ENCODE measurements around the gene FAM13A. TPM values are rescaled to one million over a fixed set of nuclear protein-coding genes. Genes with fewer than 3 reads are reported as not detected.
A peak's percentile ranks its signal among the peaks of the same experiment; 100 is the strongest.

The FAM13A gene
- total and polyA plus RNA-seq, 2 of the 8 experiments (the other 6 are each of a cell fraction or from before 2014, with no cell fraction given), result 7.1 to 16.5 TPM

DNA sequence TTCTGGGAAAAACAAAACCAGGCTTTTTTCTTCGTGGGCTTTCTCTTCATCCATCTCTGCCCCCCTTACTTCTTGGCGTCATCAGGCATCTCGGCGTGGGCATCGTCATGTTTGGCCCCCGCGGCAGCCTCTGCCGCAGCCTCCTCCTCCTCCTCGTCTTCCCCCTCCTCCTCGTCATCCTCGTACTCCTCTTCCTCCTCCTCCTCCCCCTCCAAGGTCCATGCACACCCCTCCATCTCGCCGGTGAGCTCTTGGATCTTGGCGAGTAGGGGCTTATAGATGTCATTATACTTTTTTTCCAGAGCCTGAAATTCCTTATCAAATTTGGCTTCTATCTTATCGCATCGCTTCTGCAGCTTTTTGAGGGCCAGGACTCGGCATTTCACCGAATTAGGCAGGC, 359.8 kb downstream of the FAM13A start:
- H3K79me2 ChIP-seq (ENCODE audit: control insufficient read depth in 1 of 2, insufficient read depth in 2 of 2, low read length in 2 of 2), result no peaks in the 10 kb centered on the region
- H3K23me2 ChIP-seq (ENCODE audit: low read depth, low read length), result peaks cover 3% of the 10 kb centered on the region; the same call in 1 of the 2 replicates
- H4K20me1 ChIP-seq (replicated peaks in 1 of 2; ENCODE audit: control insufficient read depth in 1 of 2, insufficient read depth in 2 of 2, low read length in 2 of 2), result no peaks in the 10 kb centered on the region
- peaks cover 0 to 4% (median 1%) of the 10 kb centered on the region in 4 experiments; a peak in 3 of 7 replicates for H3K27me3 ChIP-seq (replicated peaks in 1 of 4; ENCODE audit: control insufficient read depth in 3 of 4, extremely low read depth in 1 of 4, insufficient read depth in 3 of 4, low read length in 3 of 4)
- peak overlapping the region; percentile 65 to 66 for H3K4me2 ChIP-seq (ENCODE audit: insufficient read depth in 1 of 2, low read depth in 2 of 2, low read length in 2 of 2)
- no peak overlapping the region for H3K23ac ChIP-seq (ENCODE audit: insufficient read length)
- no peak overlapping the region for H3K14ac ChIP-seq (ENCODE audit: insufficient read length)
- no peak overlapping the region for H4K5ac ChIP-seq (ENCODE audit: insufficient read length, low read depth, low read length)
- H3K9me3 ChIP-seq (ENCODE audit: insufficient read depth in 2 of 2, low read depth in 1 of 2, low read length in 1 of 2), result no peaks in the 10 kb centered on the region
- H2AFZ ChIP-seq (ENCODE audit: low read length), result no peak overlapping the region; the same call in 1 of the 2 replicates
- no peaks in the 10 kb centered on the region; a peak in 1 of 7 replicates for H3K4me1 ChIP-seq (replicated peaks in 1 of 4; ENCODE audit: control insufficient read depth in 3 of 4, insufficient read depth in 4 of 4, low read length in 3 of 4)
- no peak overlapping the region for H3K18ac ChIP-seq (ENCODE audit: extremely low read depth, low read length)
- no peak overlapping the region for H2AK5ac ChIP-seq (ENCODE audit: low read depth, low read length)
- 53% methylated on average over 18 of the region's 18 CpGs; no CpG with 5 or more reads in 1 of the 2 experiments for WGBS, 2 experiments (ENCODE audit: extremely low coverage in 1 of 2, insufficient coverage in 1 of 2, insufficient read length in 1 of 2, insufficient replicate concordance in 2 of 2, low coverage in 1 of 2, low lambda C conversion rate in 2 of 2, missing lambda C conversion rate in 1 of 2)
- 0 out of 2 replicates have a peak overlapping the region, but pooled peaks have one; percentile 22 for H2BK12ac ChIP-seq (ENCODE audit: low read depth, low read length)
- no peak for FAIRE-seq
- H2BK20ac ChIP-seq (ENCODE audit: low read length), result no peak overlapping the region
- ChIA-PET CTCF (ENCODE audit: partially characterized antibody) (interaction anchor here (1.3 kb wide), 1 partner anchor 24 kb away, joined by 3 read pairs; no protein-coding TSS in a partner anchor), POLR2A (ENCODE audit: partially characterized antibody) (no interaction called here)
- H3K56ac ChIP-seq (replicated peaks; ENCODE audit: insufficient read length, low read depth, low read length), result no peak overlapping the region
- no peak overlapping the region for H3K4ac ChIP-seq (replicated peaks; ENCODE audit: insufficient read length, low read depth, low read length)
- no peaks in the 10 kb centered on the region for H3K79me1 ChIP-seq (ENCODE audit: low read depth, low read length)
- H4K91ac ChIP-seq (replicated peaks; ENCODE audit: insufficient read length, low read length), result no peak overlapping the region
- H3K27ac ChIP-seq (ENCODE audit: low read depth, low read length), result no peak overlapping the region
- H4K8ac ChIP-seq (ENCODE audit: extremely low read depth, insufficient read depth, low read length), result no peak overlapping the region
- H2BK120ac ChIP-seq (replicated peaks; ENCODE audit: low read depth, low read length), result no peak overlapping the region
- no peak overlapping the region for H2BK15ac ChIP-seq (ENCODE audit: low read length)
- TF ChIP-seq CREB1 (IDR thresholded peaks at IDR 0.05), result peak; percentile 52; the same call in 1 of the 2 replicates
- no peak for TF ChIP-seq EP300 (IDR thresholded peaks at IDR 0.05; ENCODE audit: borderline replicate concordance in 1 of 2, low read depth in 2 of 2, low read length in 2 of 2)
- no peaks in the 10 kb centered on the region for H3K36me3 ChIP-seq (ENCODE audit: control insufficient read depth in 2 of 4, insufficient read depth in 4 of 4, low read length in 3 of 4)
- DNase-seq (ENCODE audit: low read depth in 1 of 2, low spot score in 2 of 2), result no peak
- no peak overlapping the region for H3K9ac ChIP-seq (replicated peaks in 1 of 4; ENCODE audit: extremely low read depth in 1 of 4, low read depth in 3 of 4, low read length in 3 of 4)
- no peak overlapping the region for H2BK5ac ChIP-seq (ENCODE audit: low read depth, low read length)
- peak overlapping the region; percentile 53 to 72 (median 58) for H3K4me3 ChIP-seq (ENCODE audit: extremely low read depth in 1 of 4, insufficient read depth in 2 of 4, low read depth in 3 of 4, low read length in 4 of 4)

Measured in H1 (cell line).